Thyroid gland (tissue), 4 donors: ENCODE data around the gene MORN5. TPM values are rescaled to one million over a fixed set of nuclear protein-coding genes. Genes with fewer than 3 reads are reported as not detected.

Experiments used
- DNase-seq, 2 donors: peaks; one replicate each; pipeline ENCODE4 v3.0.0-alpha.2; 2019
- H3K27ac ChIP-seq, 3 donors: fragments of 200-600 bp; sonication (generic); 1 replicate in 2 of 3; 2 replicates in 1 of 3; pipeline ENCODE4 v1.5.1; 2016 to 2019; ENCODE audit warnings: mild to moderate bottlenecking in 1 of 3, moderate library complexity in 1 of 3
- H3K27me3 ChIP-seq: fragments of 200-600 bp; sonication (generic); one replicate; pipeline ENCODE4 v1.5.1; 2019
- H3K36me3 ChIP-seq, 2 donors: fragments of 200-600 bp; sonication (generic); one replicate each; pipeline ENCODE4 v1.5.1; 2016 to 2019
- H3K4me1 ChIP-seq, 2 donors: fragments of 200-600 bp; sonication (generic); one replicate each; pipeline ENCODE4 v1.5.1; 2017 to 2019
- H3K4me3 ChIP-seq, 3 donors: fragments of 200-600 bp; sonication (generic); replicated peaks in 1 of 3; 1 replicate in 2 of 3; 2 replicates in 1 of 3; pipeline ENCODE4 v1.5.1; 2016; ENCODE audit warnings: mild to moderate bottlenecking in 1 of 3
- H3K9me3 ChIP-seq: fragments of 200-600 bp; sonication (generic); one replicate; pipeline ENCODE4 v1.5.1; 2017
- CTCF ChIP-seq, 6 experiments: fragments of 200-600 bp in 3 of 6; fragments of 450-650 bp in 3 of 6; sonication (generic) in 3 of 6; IDR thresholded peaks; one replicate each; pipeline ENCODE4 v1.5.1; 2016 to 2019; ENCODE audit warnings: antibody characterized with exemption in 6 of 6, mild to moderate bottlenecking in 2 of 6, inconsistent platforms in 1 of 6, moderate library complexity in 1 of 6
- POLR2A ChIP-seq, 2 donors: fragments of 450-650 bp; IDR thresholded peaks; one replicate each; pipeline ENCODE4 v1.6.1; 2017; ENCODE audit warnings: antibody characterized with exemption in 2 of 2, mild to moderate bottlenecking in 2 of 2, moderate library complexity in 1 of 2
- WGBS, 2 donors: methylation state at CpG; one replicate each; pipeline ENCODE4 v1.1.5; 2017; 5-methylcytosine and 5-hydroxymethylcytosine counted together
- intact Hi-C: fragments of 100-400 bp; cut with DNase I; formaldehyde crosslinking; loops from one replicate; pipeline ENCODE4 v1.15.1; 2023
- total RNA-seq, 4 donors: library from RNA; depleted of rRNA; stranded (reverse); fragments of >200 nt; gene quantifications; one replicate each; pipeline ENCODE4 v1.2.3, GENCODE V29; 2016

MORN5 gene
- total RNA-seq, 4 donors from 2014 or later, result not detected

- no peak overlapping the region for H3K4me3 ChIP-seq
- intact Hi-C loops, result no loop called here
- DNase-seq, result no peak
- H3K27me3 ChIP-seq, result no peaks in the 10 kb centered on the region
- H3K27ac ChIP-seq, result no peak overlapping the region
- WGBS, 2 donors, result 81 to 83% methylated on average over 5 of the region's 5 CpGs
- no peaks in the 10 kb centered on the region for H3K9me3 ChIP-seq
- no peak for TF ChIP-seq CTCF (IDR thresholded peaks at IDR 0.05)
- TF ChIP-seq POLR2A (IDR thresholded peaks at IDR 0.05), result no peak
- H3K4me1 ChIP-seq, result no peaks in the 10 kb centered on the region
- no peaks in the 10 kb centered on the region for H3K36me3 ChIP-seq
Measured at GRCh38 chr9:122118343-122119165, 41.2 kb upstream of the MORN5 start.

GRCh38 chr9:122119166-122119521 is 40.6 kb upstream of the MORN5 start:
- Histone ChIP-seq H3K9me3 (no peaks in the 10 kb centered on the region), H3K4me1 (no peaks in the 10 kb centered on the region), H3K27ac (no peak overlapping the region), H3K36me3 (no peaks in the 10 kb centered on the region), H3K27me3 (no peaks in the 10 kb centered on the region), H3K4me3 (no peak overlapping the region)
- 64 to 65% methylated on average over 12 to 13 of the region's 13 CpGs for WGBS, 2 donors
- no peak for DNase-seq
- TF ChIP-seq POLR2A (IDR thresholded peaks at IDR 0.05) (no peak), CTCF (IDR thresholded peaks at IDR 0.05) (no peak)
- intact Hi-C loops, result no loop called here

- Histone ChIP-seq H3K4me1 (no peaks in the 10 kb centered on the region), H3K27me3 (no peaks in the 10 kb centered on the region), H3K27ac (no peak overlapping the region), H3K9me3 (no peaks in the 10 kb centered on the region), H3K36me3 (no peaks in the 10 kb centered on the region), H3K4me3 (no peak overlapping the region)
- 95 to 99% methylated on average over 5 of the region's 5 CpGs for WGBS, 2 donors
- no peak for TF ChIP-seq CTCF (IDR thresholded peaks at IDR 0.05)
- TF ChIP-seq POLR2A (IDR thresholded peaks at IDR 0.05), result no peak
- DNase-seq, result no peak
- intact Hi-C loops, result loop anchor here (10.0 kb wide), 1 partner anchor 335 kb away; no protein-coding TSS in a partner anchor
Measured at GRCh38 chr9:122119721-122120120, 40.0 kb upstream of the MORN5 start.

GRCh38 chr9:122120316-122121071 is 39.2 kb upstream of the MORN5 start:
- Histone ChIP-seq H3K4me1 (peaks cover 0 to 3% of the 10 kb centered on the region in 2 donors), H3K4me3 (no peak overlapping the region), H3K27ac (no peak overlapping the region), H3K36me3 (no peaks in the 10 kb centered on the region), H3K9me3 (no peaks in the 10 kb centered on the region), H3K27me3 (no peaks in the 10 kb centered on the region)
- WGBS, 2 donors, result 86 to 89% methylated on average over 10 of the region's 10 CpGs
- TF ChIP-seq POLR2A (IDR thresholded peaks at IDR 0.05) (no peak), CTCF (IDR thresholded peaks at IDR 0.05) (no peak)
- intact Hi-C loops, result loop anchor here (10.0 kb wide), 1 partner anchor 334 kb away; no protein-coding TSS in a partner anchor
- DNase-seq, result no peak

- Histone ChIP-seq H3K27me3 (no peaks in the 10 kb centered on the region), H3K9me3 (no peaks in the 10 kb centered on the region), H3K4me1 (peaks cover 0 to 12% of the 10 kb centered on the region in 2 donors), H3K4me3 (no peak overlapping the region), H3K36me3 (no peaks in the 10 kb centered on the region), H3K27ac (no peak overlapping the region)
- DNase-seq, result no peak
- WGBS, 2 donors, result 91 to 93% methylated on average over 6 to 10 of the region's 10 CpGs
- no peak for TF ChIP-seq POLR2A (IDR thresholded peaks at IDR 0.05)
- TF ChIP-seq CTCF (IDR thresholded peaks at IDR 0.05), result no peak
- intact Hi-C loops, result loop anchor here (10.0 kb wide), 1 partner anchor 333 kb away; no protein-coding TSS in a partner anchor
Measured at GRCh38 chr9:122121391-122121790, 38.3 kb upstream of the MORN5 start.
